Progenitor cell of endocrine pancreas (in vitro differentiated cells): Measurements from ENCODE around the gene PGRMC2. TPM values are rescaled to one million over a fixed set of nuclear protein-coding genes. Genes with fewer than 3 reads are reported as not detected.

Source experiments
- DNase-seq: peaks from one replicate; pipeline ENCODE4 v3.0.0; 2021; ENCODE audit warnings: low spot score; ENCODE audit not compliant: unreplicated experiment
- H3K27ac Mint-ChIP-seq: 2 replicates; pipeline ENCODE4 v1.8.0; 2021; ENCODE audit warnings: mild to moderate bottlenecking, moderate library complexity, mixed read lengths
- H3K27me3 Mint-ChIP-seq: 2 replicates; pipeline ENCODE4 v1.8.0; 2021; ENCODE audit warnings: mixed read lengths
- H3K36me3 Mint-ChIP-seq: 2 replicates; pipeline ENCODE4 v1.8.0; 2022; ENCODE audit warnings: mixed read lengths; ENCODE audit not compliant: insufficient read depth
- H3K4me1 Mint-ChIP-seq: 2 replicates; pipeline ENCODE4 v1.8.0; 2021; ENCODE audit warnings: low read depth, mixed read lengths
- H3K4me3 Mint-ChIP-seq: 2 replicates; pipeline ENCODE4 v1.8.0; 2021; ENCODE audit warnings: low read depth, mild to moderate bottlenecking, moderate library complexity, mixed read lengths
- H3K9me3 Mint-ChIP-seq: 2 replicates; pipeline ENCODE4 v1.8.0; 2021; ENCODE audit warnings: low read depth, mixed read lengths
- CTCF ChIP-seq: fragments of 200-600 bp; sonication (generic); IDR thresholded peaks from one replicate; pipeline ENCODE4 v1.5.0; 2021; ENCODE audit warnings: antibody characterized with exemption, mild to moderate bottlenecking; ENCODE audit not compliant: unreplicated experiment
- total RNA-seq: library from RNA; stranded (reverse); gene quantifications from 2 replicates; pipeline ENCODE4 v1.2.1, GENCODE V29; 2021

PGRMC2 gene
- total RNA-seq, 1 donor from 2014 or later: 65.1 TPM

- no peaks in the 10 kb centered on the region for H3K9me3 Mint-ChIP-seq
- H3K27me3 Mint-ChIP-seq: no peaks in the 10 kb centered on the region
- peak overlapping the region; percentile 96 for H3K4me3 Mint-ChIP-seq
- peaks cover 5% of the 10 kb centered on the region for H3K36me3 Mint-ChIP-seq
- peaks cover 31% of the 10 kb centered on the region for H3K4me1 Mint-ChIP-seq
- DNase-seq: no peak
- peak overlapping the region; percentile 98 for H3K27ac Mint-ChIP-seq
- TF ChIP-seq CTCF: no peak
Observed at GRCh38 chr4:128285085-128285997, 2.3 kb downstream of the PGRMC2 start.

- no peak for TF ChIP-seq CTCF
- no peak overlapping the region for H3K4me3 Mint-ChIP-seq
- H3K27me3 Mint-ChIP-seq: no peaks in the 10 kb centered on the region
- peaks cover 6% of the 10 kb centered on the region for H3K36me3 Mint-ChIP-seq
- peaks cover 32% of the 10 kb centered on the region for H3K4me1 Mint-ChIP-seq
- no peak for DNase-seq
- H3K27ac Mint-ChIP-seq: no peak overlapping the region
- no peaks in the 10 kb centered on the region for H3K9me3 Mint-ChIP-seq
Observed at GRCh38 chr4:128284317-128284716, 3.3 kb downstream of the PGRMC2 start.

- no peaks in the 10 kb centered on the region for H3K9me3 Mint-ChIP-seq
- no peaks in the 10 kb centered on the region for H3K27me3 Mint-ChIP-seq
- H3K36me3 Mint-ChIP-seq: peaks cover 6% of the 10 kb centered on the region
- H3K27ac Mint-ChIP-seq: no peak overlapping the region
- no peak for DNase-seq
- H3K4me3 Mint-ChIP-seq: no peak overlapping the region
- TF ChIP-seq CTCF: no peak
- peaks cover 29% of the 10 kb centered on the region for H3K4me1 Mint-ChIP-seq
Observed at GRCh38 chr4:128283071-128283470, 4.5 kb downstream of the PGRMC2 start.

- no peak for DNase-seq
- Mint-ChIP-seq H3K27ac (peak overlapping the region; percentile 62), H3K36me3 (peaks cover 9% of the 10 kb centered on the region), H3K4me3 (no peak overlapping the region), H3K4me1 (peaks cover 29% of the 10 kb centered on the region), H3K9me3 (no peaks in the 10 kb centered on the region), H3K27me3 (no peaks in the 10 kb centered on the region)
- no peak for TF ChIP-seq CTCF
Observed at GRCh38 chr4:128282516-128282915, 5.1 kb downstream of the PGRMC2 start.

- DNase-seq: no peak
- no peak for TF ChIP-seq CTCF
- no peak overlapping the region for H3K27ac Mint-ChIP-seq
- peaks cover 9% of the 10 kb centered on the region for H3K36me3 Mint-ChIP-seq
- no peaks in the 10 kb centered on the region for H3K27me3 Mint-ChIP-seq
- no peak overlapping the region for H3K4me3 Mint-ChIP-seq
- H3K9me3 Mint-ChIP-seq: no peaks in the 10 kb centered on the region
- H3K4me1 Mint-ChIP-seq: peaks cover 28% of the 10 kb centered on the region
Observed at GRCh38 chr4:128281354-128281753, 6.3 kb downstream of the PGRMC2 start.
